Amniotic epithelial cell (primary cell): Measurements from ENCODE around the gene SMAP1.

Source experiments
- DNase-seq: peaks from one replicate; pipeline ENCODE4 v3.0.0-alpha.2; 2010; ENCODE audit warnings: low read depth

SMAP1 gene

GRCh38 chr6:70900047-70900446 lies 232.4 kb downstream of the SMAP1 start:
- DNase-seq, result no peak

- DNase-seq, result no peak
These were observed 233.6 kb downstream of the SMAP1 start for GRCh38 chr6:70901324-70901723.

GRCh38 chr6:70903665-70904452 lies 236.2 kb downstream of the SMAP1 start:
- no peak for DNase-seq

GRCh38 chr6:70905742-70906141 lies 238.1 kb downstream of the SMAP1 start:
- no peak for DNase-seq
